GM21515 (cell line): Measurements from ENCODE around the gene AMOTL1.

Source experiments
- ATAC-seq: cut with Tn5 transposase; IDR thresholded peaks from one replicate; pipeline ENCODE4 v1.9.1; 2021; ENCODE audit not compliant: unreplicated experiment

The AMOTL1 gene

DNA sequence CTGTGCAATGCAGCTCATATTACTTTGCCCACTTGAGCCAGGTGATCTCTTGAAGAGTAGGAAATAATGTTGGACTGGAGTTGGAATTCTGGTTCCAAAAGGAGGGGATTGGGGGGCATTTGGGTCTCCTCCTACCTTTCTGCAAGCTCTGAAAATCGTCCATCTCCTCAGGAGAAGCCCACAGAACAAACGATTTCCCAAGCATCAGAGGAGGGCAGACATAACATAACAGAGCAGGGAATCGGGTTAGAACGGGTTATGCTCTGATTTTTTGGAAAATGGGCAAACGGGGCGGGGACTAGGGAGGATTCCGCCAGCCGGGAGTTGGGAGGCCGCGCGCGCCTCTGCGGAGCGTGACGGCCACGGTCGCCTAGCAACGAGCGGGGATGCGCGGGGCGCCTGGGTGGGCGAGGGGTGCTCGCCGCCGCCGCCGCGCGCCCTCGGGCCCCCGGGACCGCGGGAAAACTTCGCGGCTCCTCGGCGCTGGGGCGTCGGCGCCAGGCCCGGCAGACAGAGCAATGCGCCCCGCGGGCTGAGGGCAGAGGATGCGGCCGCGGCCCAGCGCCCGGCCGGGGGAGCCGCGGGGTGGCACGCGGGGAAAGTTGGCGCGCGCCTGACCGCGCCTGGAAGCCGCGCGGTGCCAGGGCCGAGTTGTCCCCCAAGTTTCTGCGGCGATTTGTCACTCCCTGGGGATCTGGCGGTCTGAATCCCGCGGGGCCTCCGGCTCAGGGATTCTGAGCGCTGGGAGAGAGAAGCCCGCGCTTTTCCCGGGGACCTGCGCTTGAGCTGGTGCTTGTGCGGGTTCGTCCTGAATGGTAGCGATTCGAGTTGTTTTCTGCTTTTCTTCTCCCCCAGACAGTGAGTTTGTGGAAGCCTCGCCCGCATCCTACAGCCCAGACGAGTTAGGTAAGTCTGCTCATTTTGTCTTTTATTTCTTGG, 27.8 kb upstream of the AMOTL1 start:
- ATAC-seq = no peak

DNA sequence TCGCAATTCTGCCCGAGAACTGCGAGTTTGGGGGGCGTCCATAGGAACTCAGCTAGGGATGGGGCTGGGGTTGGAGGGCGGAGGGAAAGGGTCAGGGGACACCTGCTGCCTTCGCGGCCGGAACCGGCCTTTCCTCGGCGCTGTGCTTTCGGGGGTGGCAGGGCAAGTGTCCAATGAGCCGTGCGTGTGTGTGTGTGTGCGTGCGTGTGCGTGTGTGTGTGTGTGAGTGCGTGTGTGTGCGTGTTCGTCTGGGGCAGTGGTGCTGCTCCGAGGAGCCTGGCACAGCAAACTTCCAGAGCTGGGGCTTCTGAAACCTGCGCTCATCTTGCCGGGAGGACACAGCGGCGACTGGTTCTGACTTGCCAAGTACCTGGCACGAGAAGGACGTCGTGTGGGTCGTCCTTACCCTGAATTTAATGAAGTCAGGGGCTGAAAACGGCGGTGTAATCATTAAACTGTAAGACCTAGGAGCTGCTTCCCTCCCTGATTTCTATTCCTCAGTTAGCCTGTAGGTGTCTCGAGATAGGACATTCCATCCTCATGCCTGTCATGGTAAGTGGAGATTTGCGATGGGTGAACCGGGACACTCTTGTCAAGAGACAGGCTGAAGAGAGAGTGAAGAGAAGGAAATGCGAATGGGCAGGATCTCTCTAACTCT, 27.0 kb upstream of the AMOTL1 start:
- ATAC-seq = no peak

DNA sequence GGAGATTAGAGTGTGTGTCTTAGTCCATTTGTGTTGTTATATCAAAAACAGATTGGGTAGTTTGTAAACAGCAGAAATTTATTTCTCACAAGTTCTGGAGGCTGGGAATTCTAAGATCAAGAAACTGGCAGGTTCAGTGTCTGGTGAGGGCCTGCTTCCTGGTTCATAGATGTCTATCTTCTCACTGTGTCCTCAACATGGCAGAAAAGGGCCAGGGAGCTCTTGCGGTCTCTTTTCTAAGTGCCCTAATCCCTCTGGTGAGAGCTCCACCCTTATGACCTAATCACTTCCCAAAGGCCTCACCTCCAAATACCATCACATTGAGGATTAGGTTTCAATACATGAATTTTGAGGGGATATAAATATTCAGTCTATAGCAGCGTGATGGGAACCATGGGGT, 25.5 kb upstream of the AMOTL1 start:
- no peak for ATAC-seq

DNA sequence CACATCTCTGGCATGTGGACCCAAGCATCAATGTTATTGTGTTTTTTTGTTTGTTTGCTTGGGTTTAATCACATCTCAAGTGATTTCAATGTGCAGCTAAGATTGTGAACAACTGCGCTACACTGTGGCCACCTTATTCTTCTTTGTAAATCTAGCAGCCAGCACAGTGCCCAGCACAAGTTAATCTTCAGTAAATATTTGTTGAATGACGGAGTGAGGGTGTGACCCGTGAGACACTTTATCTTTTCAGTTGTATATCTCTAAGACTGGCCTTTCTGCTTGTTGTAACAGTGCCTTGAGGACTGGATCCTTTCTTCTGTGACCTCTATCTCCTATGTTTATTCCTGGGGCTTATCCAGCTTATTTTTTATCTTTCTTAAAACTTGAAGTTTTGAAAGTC, 21.4 kb upstream of the AMOTL1 start:
- no peak for ATAC-seq

DNA sequence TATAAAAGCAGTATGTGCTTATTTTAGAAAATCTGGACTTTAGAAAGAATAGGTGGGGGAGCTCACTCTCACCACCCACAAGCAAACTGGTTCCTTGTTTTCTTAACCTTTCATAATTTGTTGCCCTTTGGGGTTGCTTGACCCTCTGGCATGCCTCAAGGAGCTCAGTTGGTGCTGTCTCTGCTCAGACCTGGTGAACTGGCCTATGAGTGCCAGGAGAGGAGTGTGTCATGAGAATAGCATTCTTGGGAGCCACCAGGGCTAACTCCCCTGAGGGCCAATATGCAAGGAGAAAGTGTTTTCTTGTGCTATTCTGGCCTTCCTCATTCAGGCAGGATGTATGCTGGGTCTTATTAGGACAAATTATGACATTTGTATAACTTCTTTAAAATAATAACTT, 21.0 kb upstream of the AMOTL1 start:
- ATAC-seq = no peak

DNA sequence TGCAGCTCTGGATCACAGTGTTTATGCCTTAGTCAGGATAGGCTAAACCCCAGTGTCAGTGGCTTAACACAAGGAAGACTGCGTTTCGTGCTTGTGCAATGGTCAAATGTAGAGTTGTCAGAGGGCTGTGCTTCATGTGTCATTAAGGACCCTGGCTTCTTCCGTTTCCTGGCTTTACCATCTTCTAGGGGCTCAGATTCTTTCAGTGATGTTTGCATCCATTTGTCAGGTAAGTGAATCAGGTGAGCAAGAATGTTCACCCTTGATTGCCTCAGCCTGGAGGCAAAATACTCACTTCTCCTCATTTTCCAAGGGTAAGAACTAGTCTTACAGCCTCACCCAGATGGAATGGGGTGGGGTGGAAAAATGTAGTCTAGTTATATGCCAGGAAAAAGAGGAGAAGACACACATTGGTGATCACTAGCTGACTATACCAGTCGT, 20.5 kb upstream of the AMOTL1 start:
- no peak for ATAC-seq

DNA sequence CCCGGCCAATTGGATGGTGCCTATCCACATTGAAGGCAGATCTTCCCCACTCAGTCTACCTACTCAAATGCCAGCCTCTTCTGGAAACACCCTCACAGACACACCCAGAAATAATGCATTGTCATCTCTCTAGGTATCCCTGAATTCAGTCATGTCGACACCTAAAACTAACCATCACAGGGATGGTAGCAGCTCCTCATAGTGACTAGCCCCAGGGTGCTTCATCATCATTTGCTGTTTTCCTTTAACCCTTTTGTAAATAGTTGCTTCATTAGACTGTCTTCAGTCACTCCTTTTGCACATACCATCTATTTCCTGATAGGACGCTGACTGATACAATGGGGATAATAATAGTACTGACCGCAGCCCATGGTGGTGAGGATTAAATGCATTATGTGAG, 18.8 kb upstream of the AMOTL1 start:
- no peak for ATAC-seq

DNA sequence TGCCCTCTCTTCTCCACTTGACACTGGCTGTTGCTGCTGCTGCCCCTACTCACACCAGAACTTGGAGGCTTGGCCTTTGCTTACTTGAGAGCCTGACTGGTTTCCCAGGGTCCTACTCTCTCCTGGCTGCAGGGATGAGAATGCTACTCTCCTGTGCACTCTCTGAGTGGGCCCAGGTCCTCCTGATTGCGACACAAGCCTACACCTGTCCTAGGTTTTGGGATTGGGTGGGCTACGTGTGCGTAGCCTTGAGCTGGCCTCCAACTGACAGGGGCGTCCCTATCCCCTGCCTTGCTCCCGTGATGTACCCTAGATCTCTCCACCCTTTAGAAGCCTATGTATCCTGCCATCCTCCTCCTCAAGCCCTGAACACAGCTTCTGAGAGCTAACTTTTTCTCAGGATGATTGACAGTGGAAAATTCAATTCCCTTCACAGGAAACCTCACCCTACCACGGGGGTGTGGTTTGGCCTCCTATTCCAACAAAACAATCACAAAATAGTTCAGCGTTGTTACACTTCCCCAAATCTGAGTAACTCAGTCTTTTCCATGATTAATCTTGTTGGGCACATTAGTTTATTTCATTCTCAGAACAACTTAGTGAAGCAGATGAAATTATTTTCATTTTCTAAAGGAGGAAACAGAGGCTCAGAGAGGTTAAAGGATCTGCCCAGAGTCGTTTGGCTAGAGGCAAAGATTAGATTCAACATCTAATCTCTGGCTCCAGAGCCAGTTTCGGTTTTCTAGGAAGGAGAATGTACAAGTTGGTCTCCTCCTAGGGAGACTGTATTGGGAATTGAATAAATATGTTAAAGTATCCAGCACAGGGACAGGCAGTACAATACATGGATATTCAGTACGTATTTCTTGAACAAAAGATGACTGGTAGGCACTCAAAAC, 17.6 kb upstream of the AMOTL1 start:
- ATAC-seq = no peak

DNA sequence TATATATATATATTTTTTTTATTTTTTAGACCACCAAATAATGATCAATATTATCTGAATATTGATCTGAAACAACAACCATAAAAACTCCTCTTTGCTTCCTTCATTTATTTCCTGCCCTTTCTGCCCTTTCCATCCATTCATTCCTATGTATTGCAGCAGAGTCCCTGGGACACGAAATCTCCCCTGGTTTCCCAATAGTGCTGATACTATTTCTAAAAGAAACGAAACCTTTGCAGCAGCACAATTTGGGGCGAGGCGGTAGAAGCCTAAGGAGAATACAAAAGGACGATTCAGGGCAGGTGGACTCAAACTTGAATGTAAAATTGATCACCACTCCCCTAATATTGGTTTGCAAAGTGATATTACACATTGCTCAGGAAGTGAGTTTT, 16.9 kb upstream of the AMOTL1 start:
- ATAC-seq = no peak

DNA sequence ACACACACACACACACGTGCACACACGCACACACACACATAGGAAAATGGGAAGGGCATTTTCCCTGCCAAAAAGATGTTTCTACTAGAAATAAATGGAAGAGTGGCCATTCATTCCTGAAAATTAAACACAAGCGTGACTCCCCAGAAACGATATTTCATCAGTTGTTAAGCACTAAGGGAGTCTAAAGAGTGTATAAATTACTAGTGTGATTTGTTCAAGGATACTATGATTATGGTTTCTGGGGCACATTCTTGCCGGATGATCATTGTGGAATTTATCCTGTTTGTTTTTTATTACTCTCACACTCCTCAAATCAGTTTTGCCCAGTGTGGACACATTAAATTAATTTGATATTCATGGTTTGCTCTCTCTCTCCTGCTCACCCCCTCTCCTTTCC, 16.4 kb upstream of the AMOTL1 start:
- no peak for ATAC-seq

DNA sequence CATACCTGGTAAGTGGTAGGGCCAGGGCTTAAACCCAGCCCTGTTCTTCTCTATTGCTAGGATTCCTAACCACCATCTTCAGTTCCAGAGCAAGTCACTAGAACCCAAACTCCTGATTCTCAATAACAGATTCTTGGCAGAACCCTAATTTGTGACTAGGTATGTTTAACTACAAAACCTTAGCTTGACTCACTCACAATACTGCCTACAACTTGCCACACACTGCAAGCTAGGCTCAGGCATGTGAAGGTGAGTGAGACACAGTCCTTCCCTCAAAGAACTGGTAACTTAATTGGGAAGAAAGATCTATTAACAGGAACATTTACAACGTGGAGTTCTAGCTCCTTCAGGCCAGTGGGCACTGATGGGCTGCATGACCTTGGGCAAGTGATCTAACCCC, 14.5 kb upstream of the AMOTL1 start:
- no peak for ATAC-seq

DNA sequence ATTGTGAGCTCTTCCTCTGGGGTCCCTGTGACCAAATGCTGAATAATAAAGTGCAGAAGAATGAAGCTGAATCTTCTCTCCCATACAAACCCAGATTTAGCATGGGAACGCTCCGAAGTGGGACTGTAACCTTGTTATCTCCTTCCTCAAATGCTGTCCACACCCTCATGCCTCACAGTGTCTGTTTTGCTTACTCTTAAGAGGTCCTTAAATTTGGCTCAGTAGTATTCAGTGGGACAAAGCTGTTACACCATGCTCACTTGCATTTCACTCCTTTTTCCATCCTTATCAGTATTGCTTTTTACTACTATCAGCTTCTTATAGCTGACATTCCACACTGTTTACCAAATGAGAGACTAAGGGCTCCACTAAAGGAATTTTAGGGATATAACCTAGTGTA, 13.8 kb upstream of the AMOTL1 start:
- ATAC-seq = no peak

DNA sequence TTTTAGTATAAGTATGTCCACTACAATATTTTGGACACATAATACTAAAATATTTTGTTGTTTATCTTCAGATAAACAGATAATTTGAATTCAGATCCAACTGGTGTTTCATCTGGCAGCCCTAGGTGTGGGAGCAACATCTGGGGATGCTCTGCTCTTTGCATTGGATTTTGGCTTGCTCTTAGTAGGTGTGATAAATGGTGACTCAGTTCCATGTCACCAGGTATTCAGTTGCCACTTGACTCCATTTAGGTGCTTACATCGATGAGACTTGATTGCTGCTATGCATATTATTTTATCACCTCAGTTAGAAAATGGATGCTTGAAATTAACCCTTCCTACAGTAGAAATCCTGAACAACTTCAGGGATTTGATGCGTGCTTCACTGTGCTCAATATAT, 13.3 kb upstream of the AMOTL1 start:
- ATAC-seq = no peak

DNA sequence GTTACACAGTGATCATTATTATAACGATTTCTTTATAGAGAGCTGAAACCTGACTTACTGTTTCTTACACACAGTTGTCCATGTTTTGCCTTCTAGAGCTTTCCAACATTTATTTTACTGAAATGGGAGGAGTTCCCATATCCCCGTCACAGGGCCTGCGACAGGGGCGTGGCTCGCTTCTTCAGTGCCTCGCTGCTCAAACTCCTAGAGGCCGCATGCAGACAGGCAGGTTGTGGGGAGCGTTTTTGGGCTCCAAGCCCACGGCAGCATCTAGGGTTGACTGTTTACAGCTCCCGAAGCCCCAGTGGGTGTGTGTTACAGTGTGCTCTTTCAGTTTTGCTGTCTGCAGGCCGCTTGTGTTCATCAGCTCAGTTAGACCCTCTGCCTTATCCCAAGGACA, 12.7 kb upstream of the AMOTL1 start:
- ATAC-seq = no peak

DNA sequence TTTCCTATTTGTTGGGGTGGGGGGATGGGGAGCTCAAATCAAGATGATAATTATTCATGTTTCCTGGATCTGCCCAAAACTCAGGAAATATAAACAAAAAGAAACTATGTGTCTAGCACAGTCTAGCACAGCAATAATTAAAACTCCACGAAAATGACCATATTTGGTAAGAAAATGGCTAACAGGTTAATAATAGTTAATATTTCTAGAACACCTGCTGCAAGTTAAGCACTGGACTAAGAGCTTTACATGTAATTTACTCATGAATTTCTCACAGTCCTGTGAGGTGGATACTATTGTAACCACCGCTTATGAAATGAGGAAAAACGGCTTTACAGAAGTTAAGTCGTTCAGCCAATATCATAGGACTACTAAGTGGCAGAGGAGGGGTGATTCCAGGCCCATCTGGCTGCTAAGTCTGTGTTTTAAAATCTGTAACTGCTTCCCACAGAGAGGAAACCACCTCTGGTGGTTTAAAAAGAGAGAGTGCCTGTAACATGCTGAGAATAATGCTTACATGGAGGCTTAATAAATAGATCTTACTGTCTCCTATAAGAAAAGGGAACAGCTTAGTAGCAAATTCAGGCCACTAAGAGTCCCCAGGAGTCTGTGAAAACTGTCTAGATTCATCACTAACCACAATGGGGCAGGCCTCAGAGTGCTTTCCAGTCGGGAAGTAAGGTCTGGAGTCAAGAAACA, 11.0 kb upstream of the AMOTL1 start:
- ATAC-seq = no peak

DNA sequence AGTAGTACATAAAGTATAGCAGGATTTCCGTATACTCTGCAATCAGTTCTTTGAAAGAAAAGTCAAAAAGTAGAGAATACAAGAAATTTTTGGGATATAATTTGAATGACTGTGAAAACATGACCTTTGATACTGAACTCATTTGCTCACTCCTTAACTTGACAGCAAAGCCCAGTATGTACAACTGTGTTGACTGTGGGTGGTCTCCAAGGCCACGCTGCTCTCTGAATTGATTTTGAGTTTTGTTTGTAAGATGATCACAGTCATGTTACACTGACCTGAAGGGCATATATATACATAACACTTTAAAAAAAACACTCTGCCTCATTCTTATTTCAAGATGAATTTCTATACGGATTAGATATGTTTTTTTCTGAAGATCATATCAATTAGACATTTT, 9.5 kb upstream of the AMOTL1 start:
- no peak for ATAC-seq

DNA sequence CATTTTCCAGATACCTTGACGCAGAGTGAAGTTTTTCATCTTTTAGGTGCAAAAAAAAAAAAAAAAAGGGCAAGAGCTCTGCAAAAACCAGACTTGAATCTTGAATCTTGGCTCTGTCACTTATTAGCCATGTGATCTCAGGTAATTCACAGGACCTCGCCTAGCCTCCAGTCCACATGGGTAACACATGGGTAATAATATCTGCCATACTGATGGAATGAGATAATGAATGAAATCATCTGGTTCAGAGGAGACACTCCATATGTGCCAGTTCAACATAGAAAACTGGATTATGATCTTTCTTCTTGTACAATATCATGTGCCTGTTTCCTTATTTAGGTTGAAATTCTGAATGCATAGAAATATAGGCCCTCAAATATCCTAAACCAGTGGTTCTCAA, 8.6 kb upstream of the AMOTL1 start:
- ATAC-seq = no peak

DNA sequence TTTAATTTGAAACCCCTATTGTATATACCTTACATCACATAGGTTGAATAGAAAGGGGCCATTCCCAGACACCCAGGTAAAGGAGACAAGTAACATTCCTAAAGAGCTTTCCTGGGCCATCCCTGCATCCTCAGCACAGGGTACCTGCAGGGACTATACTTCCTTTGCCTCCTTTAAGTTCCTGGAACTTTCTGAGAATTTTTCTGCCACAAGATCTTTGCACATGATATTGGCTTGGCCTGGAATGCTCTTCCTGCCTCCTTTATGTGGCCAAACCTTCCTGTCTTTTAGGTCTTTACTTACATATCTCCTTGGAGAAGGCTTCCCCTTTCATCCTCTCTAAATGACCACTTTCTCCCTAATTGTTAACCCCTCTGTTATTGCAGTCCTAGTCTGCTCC, 7.9 kb upstream of the AMOTL1 start:
- no peak for ATAC-seq

DNA sequence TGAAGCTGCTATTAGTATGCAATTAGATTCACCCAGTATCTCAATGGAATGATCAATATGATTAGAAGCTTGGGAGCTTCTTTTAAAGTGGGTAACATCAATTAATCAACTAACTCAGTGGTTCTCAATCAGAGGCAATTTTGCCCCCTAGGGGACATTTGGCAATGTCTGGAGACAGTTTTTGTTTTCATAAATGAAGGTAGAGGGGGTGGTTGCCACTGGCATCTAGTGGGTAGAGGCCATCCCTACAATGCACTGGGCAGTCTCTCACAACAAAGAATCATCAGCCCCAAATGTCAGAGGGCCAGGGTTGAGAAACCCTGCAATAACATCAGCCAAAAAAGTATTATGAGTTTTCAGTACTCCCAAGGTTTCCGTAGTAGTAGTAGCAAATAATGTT, 5.9 kb upstream of the AMOTL1 start:
- ATAC-seq = no peak

DNA sequence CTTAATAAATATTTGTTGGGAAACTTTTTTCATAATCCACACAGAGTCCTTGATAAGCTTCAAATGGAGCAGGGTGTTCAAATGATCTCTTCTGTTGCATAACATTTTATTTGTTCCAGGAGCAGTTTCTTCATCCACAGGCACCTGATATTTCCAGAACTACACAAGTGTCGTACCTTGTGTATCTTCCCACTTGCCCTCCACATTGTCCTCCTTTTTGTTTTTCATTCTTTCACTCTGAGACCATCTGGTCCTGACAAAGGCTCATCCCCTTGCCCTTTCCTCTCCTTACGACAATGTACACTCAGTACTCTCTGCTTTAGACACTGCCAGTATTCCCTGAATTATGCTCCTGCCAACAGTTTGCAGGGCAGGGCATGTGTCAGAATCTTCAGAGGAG, 5.2 kb upstream of the AMOTL1 start:
- no peak for ATAC-seq

DNA sequence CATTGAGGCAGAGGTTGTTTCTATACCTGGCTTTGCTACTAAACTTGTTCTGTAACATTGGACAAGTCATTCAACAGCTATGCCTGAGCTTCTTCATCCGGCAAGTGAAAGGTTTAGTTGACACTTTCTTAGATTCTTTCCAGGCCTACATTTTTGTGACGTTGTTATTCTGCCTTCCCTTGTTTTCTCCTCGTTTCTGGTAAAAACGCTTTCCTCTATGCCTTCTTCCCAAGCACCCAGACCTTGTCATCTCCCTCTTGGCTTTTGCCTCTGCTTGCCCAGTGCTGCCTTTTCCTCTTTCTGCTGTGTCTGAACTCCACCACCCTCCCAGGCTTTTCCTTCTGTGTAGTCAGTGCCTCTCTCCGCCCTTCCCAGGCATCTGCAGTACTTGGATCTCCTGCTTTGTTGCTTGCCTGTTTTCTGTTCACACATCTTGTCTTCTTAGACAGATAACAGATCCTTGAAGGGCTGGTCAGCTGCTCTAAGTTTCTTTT, 1.4 kb upstream of the AMOTL1 start:
- no peak for ATAC-seq
